Body of pancreas (tissue), 4 donors: ENCODE measurements around the gene DNM2. TPM values are rescaled to one million over a fixed set of nuclear protein-coding genes. Genes with fewer than 3 reads are reported as not detected.

ENCODE experiments used
- ATAC-seq: fragments of 150-250 bp; one replicate; pipeline ENCODE4 v1.9.1; 2016
- DNase-seq, 4 donors: peaks; one replicate each; pipeline ENCODE4 v3.0.0-alpha.2; 2019
- H3K27ac ChIP-seq, 4 donors: fragments of 200-600 bp; sonication (generic); 1 replicate in 3 of 4; 2 replicates in 1 of 4; pipeline versions ENCODE4 v1.5.1 to v1.6.1; 2016 to 2019; ENCODE audit warnings: mild to moderate bottlenecking in 1 of 4, mixed read lengths in 1 of 4, moderate library complexity in 1 of 4
- H3K27me3 ChIP-seq, 2 donors: fragments of 200-600 bp; sonication (generic); one replicate each; pipeline ENCODE4 v1.6.0; 2016; ENCODE audit warnings: mild to moderate bottlenecking in 1 of 2
- H3K36me3 ChIP-seq, 2 donors: fragments of 200-600 bp; sonication (generic); replicated peaks in 1 of 2; 2 replicates each; pipeline ENCODE4 v1.5.1; 2016; ENCODE audit warnings: low read depth in 2 of 2; ENCODE audit not compliant: insufficient read depth in 1 of 2
- H3K4me1 ChIP-seq: fragments of 200-600 bp; sonication (generic); one replicate; pipeline ENCODE4 v1.6.0; 2016
- H3K4me3 ChIP-seq, 2 donors: fragments of 200-600 bp; sonication (generic); 1 replicate in 1 of 2; 2 replicates in 1 of 2; pipeline ENCODE4 v1.5.1; 2016 to 2019
- H3K9me3 ChIP-seq, 3 donors: fragments of 200-600 bp; sonication (generic); 1 replicate in 2 of 3; 2 replicates in 1 of 3; pipeline ENCODE4 v1.5.1; 2016
- POLR2A ChIP-seq, 3 donors: fragments of 450-650 bp; IDR thresholded peaks; one replicate each; pipeline ENCODE4 v1.6.1; 2016; ENCODE audit warnings: antibody characterized with exemption in 3 of 3, mild to moderate bottlenecking in 2 of 3
- WGBS, 2 donors: methylation state at CpG; one replicate each; pipeline ENCODE4 v1.1.5; 2017; 5-methylcytosine and 5-hydroxymethylcytosine counted together
- intact Hi-C: fragments of 100-400 bp; cut with DNase I; formaldehyde crosslinking; loops from one replicate; pipeline ENCODE4 v1.15.1; 2023
- total RNA-seq, 2 donors: library from RNA; depleted of rRNA; stranded (reverse); fragments of >200 nt; gene quantifications; one replicate each; pipeline ENCODE4 v1.1.0, GENCODE V29; 2016
- TF ChIP-seq, protein P1 (sequence below), 7 experiments: fragments of 450-650 bp in 4 of 7; fragments of 200-600 bp in 3 of 7; sonication (generic) in 3 of 7; IDR thresholded peaks; one replicate each; pipeline ENCODE4 v1.5.1; 2016 to 2019; ENCODE audit warnings: antibody characterized with exemption in 7 of 7

The DNM2 gene
- total RNA-seq, 2 donors from 2014 or later: 98.6 to 158 TPM

DNA sequence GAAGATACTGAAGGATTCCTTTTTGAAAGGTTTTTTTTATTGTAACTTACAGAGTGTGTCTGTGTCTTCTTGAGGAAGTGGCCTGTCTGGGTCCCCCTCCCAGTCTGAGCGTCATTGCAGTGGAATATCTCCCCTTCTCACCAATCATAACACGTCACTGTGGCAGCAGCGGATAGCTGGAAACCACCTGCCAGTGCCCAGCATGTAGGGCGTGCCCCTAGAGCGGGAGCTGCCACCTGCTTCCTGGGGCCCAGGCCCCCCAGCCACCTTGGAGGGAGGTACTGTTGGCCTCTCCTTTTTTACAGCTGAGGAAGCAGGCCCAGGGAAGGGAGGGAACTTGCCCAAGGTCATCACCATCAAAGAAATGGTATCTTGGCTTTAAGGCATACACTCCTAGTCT is 4.6 kb upstream of the DNM2 start:
- intact Hi-C loops: loop anchor here (10.0 kb wide), 2 partner anchors 51 to 131 kb away; partner anchors contain the start of gene C19orf38
- TF ChIP-seq, protein P1, sequence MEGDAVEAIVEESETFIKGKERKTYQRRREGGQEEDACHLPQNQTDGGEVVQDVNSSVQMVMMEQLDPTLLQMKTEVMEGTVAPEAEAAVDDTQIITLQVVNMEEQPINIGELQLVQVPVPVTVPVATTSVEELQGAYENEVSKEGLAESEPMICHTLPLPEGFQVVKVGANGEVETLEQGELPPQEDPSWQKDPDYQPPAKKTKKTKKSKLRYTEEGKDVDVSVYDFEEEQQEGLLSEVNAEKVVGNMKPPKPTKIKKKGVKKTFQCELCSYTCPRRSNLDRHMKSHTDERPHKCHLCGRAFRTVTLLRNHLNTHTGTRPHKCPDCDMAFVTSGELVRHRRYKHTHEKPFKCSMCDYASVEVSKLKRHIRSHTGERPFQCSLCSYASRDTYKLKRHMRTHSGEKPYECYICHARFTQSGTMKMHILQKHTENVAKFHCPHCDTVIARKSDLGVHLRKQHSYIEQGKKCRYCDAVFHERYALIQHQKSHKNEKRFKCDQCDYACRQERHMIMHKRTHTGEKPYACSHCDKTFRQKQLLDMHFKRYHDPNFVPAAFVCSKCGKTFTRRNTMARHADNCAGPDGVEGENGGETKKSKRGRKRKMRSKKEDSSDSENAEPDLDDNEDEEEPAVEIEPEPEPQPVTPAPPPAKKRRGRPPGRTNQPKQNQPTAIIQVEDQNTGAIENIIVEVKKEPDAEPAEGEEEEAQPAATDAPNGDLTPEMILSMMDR (IDR thresholded peaks at IDR 0.05): no peak
- no peak for TF ChIP-seq POLR2A (IDR thresholded peaks at IDR 0.05)
- WGBS, 2 donors: 59 to 77% methylated on average over 5 of the region's 5 CpGs
- H3K27ac ChIP-seq: peak overlapping the region in 1 of 4 donors; percentile 12
- DNase-seq: no peak
- H3K36me3 ChIP-seq: no peaks in the 10 kb centered on the region
- ATAC-seq: no peak
- H3K4me1 ChIP-seq: peaks cover 6% of the 10 kb centered on the region
- no peak overlapping the region for H3K4me3 ChIP-seq
- no peaks in the 10 kb centered on the region for H3K9me3 ChIP-seq
- H3K27me3 ChIP-seq: no peaks in the 10 kb centered on the region

DNA sequence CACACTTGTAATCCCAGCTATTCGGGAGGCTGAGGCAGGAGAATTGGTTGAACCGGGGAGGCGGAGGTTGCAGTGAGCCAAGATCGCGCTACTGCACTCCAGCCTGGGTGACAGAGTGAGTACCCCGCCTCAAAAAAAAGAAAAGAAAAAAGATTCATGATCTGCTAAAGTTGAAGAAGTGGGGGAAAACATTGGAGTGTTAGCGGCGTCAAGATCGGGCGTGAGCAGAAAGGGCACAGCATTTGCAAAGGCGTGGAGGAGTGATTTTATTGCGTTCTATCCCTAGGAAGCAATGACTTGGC is 874 bp upstream of the DNM2 start:
- TF ChIP-seq, protein P1 (IDR thresholded peaks at IDR 0.05): no peak
- no peak for TF ChIP-seq POLR2A (IDR thresholded peaks at IDR 0.05)
- no peak overlapping the region for H3K4me3 ChIP-seq
- no peaks in the 10 kb centered on the region for H3K36me3 ChIP-seq
- DNase-seq (no peak), ATAC-seq (no peak)
- no peaks in the 10 kb centered on the region for H3K27me3 ChIP-seq
- WGBS, 2 donors: 6 to 24% methylated on average over 10 to 12 of the region's 12 CpGs
- H3K27ac ChIP-seq: peak overlapping the region in 2 of 4 donors; percentile 45 to 53
- H3K9me3 ChIP-seq: no peaks in the 10 kb centered on the region
- intact Hi-C loops: loop anchor here (10.0 kb wide), 2 partner anchors 48 to 128 kb away; partner anchors contain the start of gene C19orf38
- peaks cover 38% of the 10 kb centered on the region for H3K4me1 ChIP-seq

DNA sequence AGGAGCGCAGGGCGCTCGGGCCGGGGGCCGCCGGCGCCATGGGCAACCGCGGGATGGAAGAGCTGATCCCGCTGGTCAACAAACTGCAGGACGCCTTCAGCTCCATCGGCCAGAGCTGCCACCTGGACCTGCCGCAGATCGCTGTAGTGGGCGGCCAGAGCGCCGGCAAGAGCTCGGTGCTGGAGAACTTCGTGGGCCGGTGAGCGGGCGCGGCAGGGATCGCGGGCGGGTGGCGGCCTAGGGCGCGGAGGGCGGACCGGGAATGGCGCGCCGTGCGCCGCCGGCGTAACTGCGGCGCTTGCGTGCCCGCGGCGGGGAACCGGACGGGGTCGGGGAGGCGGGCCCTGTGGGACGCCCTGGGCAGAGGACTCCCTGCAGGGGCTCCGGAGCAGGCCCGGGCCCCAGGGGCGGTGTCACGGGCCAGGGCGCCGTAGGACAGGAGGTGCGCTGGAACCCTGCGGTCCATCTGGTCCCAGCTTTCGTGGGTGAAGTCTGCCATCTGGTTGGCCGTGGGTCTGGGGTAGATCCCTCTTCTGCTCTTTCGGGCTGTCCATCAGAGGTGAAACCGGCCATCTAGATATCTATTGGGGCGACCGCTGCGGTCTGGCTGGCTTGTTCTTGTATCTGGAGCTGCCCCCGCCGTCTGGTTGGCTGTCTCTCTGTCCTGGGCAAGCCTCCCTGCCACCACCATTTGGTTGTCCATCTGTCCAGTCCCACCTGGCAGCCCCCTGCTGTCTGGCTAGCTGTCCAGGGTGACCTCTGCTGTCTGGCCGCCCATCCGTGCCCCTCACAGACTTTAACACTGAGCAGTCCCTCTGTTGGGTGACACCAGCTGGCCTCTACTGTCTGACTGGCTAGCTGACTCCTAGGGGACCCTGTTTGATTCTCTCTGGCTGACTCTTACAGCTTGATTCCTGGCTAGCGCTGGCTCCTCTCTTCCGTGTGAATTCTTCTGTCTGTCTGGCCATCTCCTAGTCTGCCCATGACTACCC is 622 bp downstream of the DNM2 start:
- intact Hi-C loops: loop anchor here (10.0 kb wide), 2 partner anchors 46 to 126 kb away; partner anchors contain the start of gene C19orf38

DNA sequence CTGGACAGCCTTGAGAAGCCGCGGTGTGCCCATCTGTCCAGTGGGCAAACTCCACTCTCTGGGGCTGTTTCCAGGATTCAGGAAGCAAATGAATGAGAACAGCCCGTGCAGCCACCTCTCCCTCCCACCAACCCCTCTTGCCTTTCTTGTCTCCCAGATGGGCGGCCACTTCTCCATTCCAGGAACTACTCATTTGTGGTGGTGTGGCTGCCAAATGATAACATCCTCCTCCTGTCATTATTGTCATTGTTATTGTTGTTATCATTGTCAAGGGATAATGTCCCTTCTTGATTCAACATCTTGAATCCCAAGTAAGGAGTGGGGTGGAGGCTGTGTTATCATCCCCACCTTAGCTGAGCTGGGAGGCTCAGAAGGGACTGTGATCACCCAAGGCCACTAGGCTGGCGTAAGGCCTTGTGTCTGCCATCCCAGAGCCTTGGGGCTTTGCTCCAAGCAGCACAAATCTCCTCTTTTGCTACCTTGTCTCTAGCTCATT is 1.6 kb downstream of the DNM2 start:
- DNase-seq (peak in 2 of 4 donors; percentile 19 to 25), ATAC-seq (no peak)

More for the DNA sequence above, 622 bp downstream of the DNM2 start:
- Histone ChIP-seq H3K9me3 (no peaks in the 10 kb centered on the region), H3K4me1 (peaks cover 39% of the 10 kb centered on the region), H3K27me3 (no peaks in the 10 kb centered on the region), H3K36me3 (no peaks in the 10 kb centered on the region), H3K4me3 (peak overlapping the region; percentile 71 to 90), H3K27ac (peak overlapping the region; percentile 62 to 95 (median 87))
- DNase-seq (peak; percentile 44 to 54 (median 50)), ATAC-seq (peak; percentile 10)
- peak in 2 of 3 donors; percentile 29 to 35 for TF ChIP-seq POLR2A (IDR thresholded peaks at IDR 0.05)
- TF ChIP-seq, protein P1 (IDR thresholded peaks at IDR 0.05): no peak
- WGBS, 2 donors: 0 to 1% methylated on average over 2 to 36 of the region's 70 CpGs

More for the DNA sequence above, 1.6 kb downstream of the DNM2 start:
- no peak for TF ChIP-seq POLR2A (IDR thresholded peaks at IDR 0.05)
- TF ChIP-seq, protein P1 (IDR thresholded peaks at IDR 0.05): no peak
- intact Hi-C loops: loop anchor here (10.0 kb wide), 2 partner anchors 45 to 125 kb away; partner anchors contain the start of gene C19orf38
- Histone ChIP-seq H3K36me3 (no peaks in the 10 kb centered on the region), H3K4me1 (peaks cover 43% of the 10 kb centered on the region), H3K9me3 (no peaks in the 10 kb centered on the region), H3K27ac (peak overlapping the region in 3 of 4 donors; percentile 62 to 95 (median 91)), H3K27me3 (no peaks in the 10 kb centered on the region), H3K4me3 (peak overlapping the region; percentile 71 to 90)
- WGBS, 2 donors: 12 to 15% methylated on average over 5 of the region's 5 CpGs
